Tibial nerve (tissue), 4 donors: ENCODE results near the gene AADACL4. TPM values are rescaled to one million over a fixed set of nuclear protein-coding genes. Genes with fewer than 3 reads are reported as not detected.

Experiments
- DNase-seq, 2 donors: peaks; one replicate each; pipeline ENCODE4 v3.0.0-alpha.2; 2019; ENCODE audit warnings: low spot score in 2 of 2
- H3K27ac ChIP-seq, 4 donors: fragments of 200-600 bp; sonication (generic) in 3 of 4; one replicate each; pipeline ENCODE4 v1.5.1; 2017 to 2019; ENCODE audit warnings: mild to moderate bottlenecking in 1 of 4
- H3K27me3 ChIP-seq, 2 donors: fragments of 200-600 bp; sonication (generic) in 1 of 2; one replicate each; pipeline versions ENCODE4 v1.5.1 to v1.6.0; 2017 to 2019
- H3K36me3 ChIP-seq, 3 donors: fragments of 200-600 bp; sonication (generic); one replicate each; pipeline ENCODE4 v1.5.1; 2018 to 2019
- H3K4me1 ChIP-seq, 4 donors: fragments of 200-600 bp; sonication (generic) in 3 of 4; one replicate each; pipeline ENCODE4 v1.5.1; 2017 to 2019
- H3K4me3 ChIP-seq, 4 donors: fragments of 200-600 bp; sonication (generic) in 3 of 4; one replicate each; pipeline ENCODE4 v1.5.1; 2017 to 2019; ENCODE audit warnings: mild to moderate bottlenecking in 1 of 4, moderate library complexity in 1 of 4
- H3K9me3 ChIP-seq, 4 donors: fragments of 200-600 bp; sonication (generic) in 3 of 4; one replicate each; pipeline ENCODE4 v1.5.1; 2017 to 2019
- CTCF ChIP-seq, 5 experiments: fragments of 200-600 bp in 3 of 5; fragments of 450-650 bp in 2 of 5; sonication (generic) in 3 of 5; IDR thresholded peaks; one replicate each; pipeline ENCODE4 v1.5.1; 2016 to 2019; ENCODE audit warnings: antibody characterized with exemption in 5 of 5, mild to moderate bottlenecking in 3 of 5, moderate library complexity in 2 of 5
- EP300 ChIP-seq, 2 donors: sonication (generic); formaldehyde crosslinking; IDR thresholded peaks; one replicate each; pipeline ENCODE4 v1.6.1; 2017; ENCODE audit warnings: antibody characterized with exemption in 2 of 2, mild to moderate bottlenecking in 1 of 2
- POLR2A ChIP-seq, 2 donors: fragments of 450-650 bp; IDR thresholded peaks; one replicate each; pipeline ENCODE4 v1.6.1; 2017; ENCODE audit warnings: antibody characterized with exemption in 2 of 2, mild to moderate bottlenecking in 2 of 2, moderate library complexity in 2 of 2
- WGBS, 2 donors: methylation state at CpG; one replicate each; pipeline ENCODE4 v1.1.5; 2018; 5-methylcytosine and 5-hydroxymethylcytosine counted together
- total RNA-seq, 4 donors: library from RNA; depleted of rRNA; stranded (reverse); fragments of >200 nt; gene quantifications; one replicate each; pipeline ENCODE4 v1.1.0, GENCODE V29; 2016

AADACL4 gene
- total RNA-seq, 4 donors from 2014 or later: not detected

GRCh38 chr1:12696658-12697057 is 52.8 kb downstream of the AADACL4 start:
- TF ChIP-seq POLR2A (IDR thresholded peaks at IDR 0.05) (no peak), CTCF (IDR thresholded peaks at IDR 0.05) (no peak), EP300 (IDR thresholded peaks at IDR 0.05) (no peak)
- no peak for DNase-seq
- Histone ChIP-seq H3K9me3 (peaks cover 0 to 6% (median 0%) of the 10 kb centered on the region in 4 donors), H3K27me3 (no peaks in the 10 kb centered on the region), H3K4me3 (no peak overlapping the region), H3K36me3 (no peaks in the 10 kb centered on the region), H3K4me1 (peaks cover 0 to 5% (median 0%) of the 10 kb centered on the region in 4 donors), H3K27ac (no peak overlapping the region)
- whole genome bisulfite sequencing, 2 donors: 80 to 85% methylated on average over 3 of the region's 3 CpGs

- H3K9me3 ChIP-seq: peaks cover 0 to 8% (median 0%) of the 10 kb centered on the region in 4 donors
- H3K4me1 ChIP-seq: peaks cover 0 to 5% (median 0%) of the 10 kb centered on the region in 4 donors
- no peak overlapping the region for H3K4me3 ChIP-seq
- DNase-seq: no peak
- TF ChIP-seq POLR2A (IDR thresholded peaks at IDR 0.05) (no peak), CTCF (IDR thresholded peaks at IDR 0.05) (no peak), EP300 (IDR thresholded peaks at IDR 0.05) (no peak)
- no peak overlapping the region for H3K27ac ChIP-seq
- no peaks in the 10 kb centered on the region for H3K27me3 ChIP-seq
- H3K36me3 ChIP-seq: no peaks in the 10 kb centered on the region
- WGBS, 2 donors: 65 to 71% methylated on average over 3 of the region's 3 CpGs
These were observed 53.5 kb downstream of the AADACL4 start for GRCh38 chr1:12697397-12697796.

DNA sequence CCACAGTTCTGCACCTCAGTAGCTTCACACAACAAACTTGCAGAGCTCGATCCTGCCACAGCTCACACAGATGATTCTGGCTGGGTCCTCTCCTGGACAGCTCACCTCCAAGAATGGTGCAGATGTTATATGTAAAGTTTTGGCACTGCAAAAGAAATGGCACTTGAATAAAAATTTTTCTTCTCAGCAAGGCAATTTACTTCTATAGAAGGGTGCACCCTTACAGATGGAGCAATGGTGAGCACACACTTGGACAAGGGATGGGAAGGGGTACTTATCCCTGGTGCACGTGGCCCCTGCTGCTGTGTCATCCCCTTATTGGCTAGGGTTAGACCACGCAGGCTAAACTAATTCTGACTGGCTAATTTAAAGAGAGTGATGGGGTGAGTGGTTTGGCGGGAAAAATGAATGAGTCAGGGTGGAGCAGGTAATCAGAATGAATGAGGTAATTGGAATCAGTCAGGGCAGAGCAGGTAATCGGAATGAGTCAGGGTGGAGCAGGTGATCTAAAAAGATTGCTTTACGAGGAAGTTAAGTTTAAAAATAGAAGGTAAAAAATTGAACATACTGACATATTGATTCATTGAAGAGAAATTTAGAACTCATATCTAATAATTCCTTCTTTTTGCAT is 60.1 kb downstream of the AADACL4 start:
- no peak for TF ChIP-seq CTCF (IDR thresholded peaks at IDR 0.05)
- no peak for TF ChIP-seq EP300 (IDR thresholded peaks at IDR 0.05)
- TF ChIP-seq POLR2A (IDR thresholded peaks at IDR 0.05): no peak

DNA sequence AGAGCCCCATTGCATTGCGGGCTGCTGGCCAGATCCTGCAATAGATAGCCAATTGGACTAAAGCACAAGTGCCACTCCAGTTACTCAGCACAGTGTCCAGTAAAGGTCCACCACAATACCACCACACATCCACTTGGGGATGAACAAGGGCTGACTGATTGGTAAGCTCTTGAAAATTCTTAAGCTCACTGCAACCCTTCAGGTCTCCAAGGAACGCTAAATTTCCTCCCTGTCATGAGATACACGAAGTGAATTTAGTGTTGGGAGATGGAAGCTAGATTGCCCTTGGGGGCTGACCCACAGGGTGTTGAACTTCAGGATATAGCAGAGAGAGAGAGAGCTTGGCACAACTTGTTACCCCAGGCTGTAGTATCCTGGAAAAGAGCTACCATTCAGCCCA is 62.2 kb downstream of the AADACL4 start:
- Histone ChIP-seq H3K4me3 (no peak overlapping the region), H3K36me3 (no peaks in the 10 kb centered on the region), H3K4me1 (no peaks in the 10 kb centered on the region), H3K9me3 (peaks cover 0 to 23% (median 2%) of the 10 kb centered on the region in 4 donors), H3K27ac (no peak overlapping the region), H3K27me3 (no peaks in the 10 kb centered on the region)
- WGBS, 2 donors: 45 to 58% methylated on average over 3 of the region's 3 CpGs
- no peak for TF ChIP-seq POLR2A (IDR thresholded peaks at IDR 0.05)
- no peak for TF ChIP-seq CTCF (IDR thresholded peaks at IDR 0.05)
- no peak for TF ChIP-seq EP300 (IDR thresholded peaks at IDR 0.05)
- DNase-seq: no peak

More for the DNA sequence above, 60.1 kb downstream of the AADACL4 start:
- Histone ChIP-seq H3K27me3 (no peaks in the 10 kb centered on the region), H3K4me3 (no peak overlapping the region), H3K4me1 (no peaks in the 10 kb centered on the region), H3K9me3 (peaks cover 0 to 23% (median 2%) of the 10 kb centered on the region in 4 donors), H3K27ac (no peak overlapping the region), H3K36me3 (no peaks in the 10 kb centered on the region)
- no peak for DNase-seq
- WGBS, 2 donors: 78 to 86% methylated on average over 6 of the region's 6 CpGs

GRCh38 chr1:12708396-12709090 is 64.7 kb downstream of the AADACL4 start:
- Histone ChIP-seq H3K27ac (no peak overlapping the region), H3K36me3 (no peaks in the 10 kb centered on the region), H3K4me3 (no peak overlapping the region), H3K27me3 (peaks cover 0 to 4% of the 10 kb centered on the region in 2 donors), H3K9me3 (peaks cover 0 to 13% (median 2%) of the 10 kb centered on the region in 4 donors), H3K4me1 (no peaks in the 10 kb centered on the region)
- 61 to 69% methylated on average over 4 of the region's 4 CpGs for WGBS, 2 donors
- no peak for DNase-seq
- no peak for TF ChIP-seq EP300 (IDR thresholded peaks at IDR 0.05)
- no peak for TF ChIP-seq CTCF (IDR thresholded peaks at IDR 0.05)
- TF ChIP-seq POLR2A (IDR thresholded peaks at IDR 0.05): no peak
